ENCODE measurements around the gene CYP2J2. TPM values are rescaled to one million over a fixed set of nuclear protein-coding genes. Genes with fewer than 3 reads are reported as not detected.
A peak's percentile ranks its signal among the peaks of the same experiment; 100 is the strongest.

The CYP2J2 gene
- polyA plus RNA-seq, 1 experiment, result 0.04 TPM

DNA sequence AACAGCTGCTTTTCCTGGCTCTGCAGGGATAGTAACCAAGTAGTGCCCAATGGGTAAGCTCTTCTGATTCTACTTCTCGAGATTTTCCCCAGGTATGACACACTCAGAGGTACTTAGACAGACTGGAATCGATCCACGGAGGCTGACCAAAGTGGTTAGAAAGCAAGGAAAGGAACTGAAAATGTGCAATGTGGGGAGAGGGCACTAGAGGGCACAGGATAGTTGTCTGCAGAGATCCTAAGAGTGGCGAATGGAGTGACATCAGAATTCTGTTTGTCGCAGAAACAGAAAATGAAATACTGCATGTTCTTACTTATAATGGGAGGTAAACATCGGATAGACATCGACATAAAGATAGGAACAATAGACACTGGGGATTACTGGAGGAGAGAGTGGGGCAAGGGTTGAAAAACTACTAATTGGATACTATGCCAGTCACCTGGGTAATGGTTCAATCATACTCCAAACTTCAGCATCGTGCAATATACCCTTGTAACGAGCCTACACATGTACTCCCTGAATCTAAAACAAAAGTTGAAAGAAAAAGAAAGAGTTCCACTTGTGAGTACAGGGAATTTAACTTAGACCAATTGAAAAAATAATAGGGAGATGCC is 23.3 kb downstream of the CYP2J2 start:
- Histone ChIP-seq H3K36me3 (ENCODE audit: control insufficient read depth, insufficient read depth, low read length) (no peaks in the 10 kb centered on the region), H3K27me3 (ENCODE audit: control insufficient read depth, insufficient read depth, low read length) (no peaks in the 10 kb centered on the region), H3K4me3 (ENCODE audit: low read depth, low read length) (no peak overlapping the region)
- TF ChIP-seq, protein P1, sequence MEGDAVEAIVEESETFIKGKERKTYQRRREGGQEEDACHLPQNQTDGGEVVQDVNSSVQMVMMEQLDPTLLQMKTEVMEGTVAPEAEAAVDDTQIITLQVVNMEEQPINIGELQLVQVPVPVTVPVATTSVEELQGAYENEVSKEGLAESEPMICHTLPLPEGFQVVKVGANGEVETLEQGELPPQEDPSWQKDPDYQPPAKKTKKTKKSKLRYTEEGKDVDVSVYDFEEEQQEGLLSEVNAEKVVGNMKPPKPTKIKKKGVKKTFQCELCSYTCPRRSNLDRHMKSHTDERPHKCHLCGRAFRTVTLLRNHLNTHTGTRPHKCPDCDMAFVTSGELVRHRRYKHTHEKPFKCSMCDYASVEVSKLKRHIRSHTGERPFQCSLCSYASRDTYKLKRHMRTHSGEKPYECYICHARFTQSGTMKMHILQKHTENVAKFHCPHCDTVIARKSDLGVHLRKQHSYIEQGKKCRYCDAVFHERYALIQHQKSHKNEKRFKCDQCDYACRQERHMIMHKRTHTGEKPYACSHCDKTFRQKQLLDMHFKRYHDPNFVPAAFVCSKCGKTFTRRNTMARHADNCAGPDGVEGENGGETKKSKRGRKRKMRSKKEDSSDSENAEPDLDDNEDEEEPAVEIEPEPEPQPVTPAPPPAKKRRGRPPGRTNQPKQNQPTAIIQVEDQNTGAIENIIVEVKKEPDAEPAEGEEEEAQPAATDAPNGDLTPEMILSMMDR (IDR thresholded peaks at IDR 0.05; ENCODE audit: insufficient read depth, low read depth, low read length), result peak; percentile 43
- CTCF ChIA-PET, result interaction anchor here (0.8 to 1.7 kb wide), 3 partner anchors 10 to 38 kb away, joined by 3 to 7 read pairs (median 5); no protein-coding TSS in a partner anchor
- DNase-seq (ENCODE audit: low read depth), result no peak
- POLR2A ChIA-PET, result no interaction called here

DNA sequence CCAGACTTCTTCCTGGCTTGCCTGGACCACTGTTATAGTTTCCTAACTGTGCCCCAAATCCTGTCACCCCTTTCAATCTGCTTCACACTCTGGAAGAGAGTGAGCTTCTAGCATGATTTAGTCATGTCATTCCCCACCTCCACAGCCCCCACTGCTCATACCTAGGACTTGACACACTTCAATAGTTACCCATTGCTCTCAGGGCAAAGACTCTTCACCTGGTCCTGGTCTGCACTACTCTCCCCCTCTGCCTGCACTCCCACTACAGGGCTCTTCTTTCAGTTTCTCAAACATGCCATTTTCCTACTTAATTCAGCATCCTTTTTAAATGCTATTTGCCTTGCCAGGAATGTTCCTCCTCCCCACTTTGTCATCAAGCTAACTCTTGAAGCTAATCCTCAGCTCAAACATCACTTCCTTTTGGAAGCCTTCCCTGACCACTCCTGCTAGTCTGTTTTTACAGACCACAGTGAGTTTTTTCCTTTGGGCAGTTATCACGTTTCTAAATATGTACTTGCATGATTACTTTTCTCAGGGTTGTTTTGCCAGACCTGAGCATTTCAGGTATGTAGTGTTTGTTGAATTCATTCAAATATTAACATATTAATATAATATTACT is 24.7 kb downstream of the CYP2J2 start:
- POLR2A ChIA-PET, result no interaction called here
- TF ChIP-seq, protein P1 (IDR thresholded peaks at IDR 0.05; ENCODE audit: insufficient read depth, low read depth, low read length), result no peak
- Histone ChIP-seq H3K27me3 (ENCODE audit: control insufficient read depth, insufficient read depth, low read length) (no peaks in the 10 kb centered on the region), H3K4me3 (ENCODE audit: low read depth, low read length) (no peak overlapping the region), H3K36me3 (ENCODE audit: control insufficient read depth, insufficient read depth, low read length) (no peaks in the 10 kb centered on the region)
- no peak for DNase-seq (ENCODE audit: low read depth)
- CTCF ChIA-PET, result interaction anchor here (1.3 kb wide), 1 partner anchor 46 kb away, joined by 3 read pairs; no protein-coding TSS in a partner anchor

DNA sequence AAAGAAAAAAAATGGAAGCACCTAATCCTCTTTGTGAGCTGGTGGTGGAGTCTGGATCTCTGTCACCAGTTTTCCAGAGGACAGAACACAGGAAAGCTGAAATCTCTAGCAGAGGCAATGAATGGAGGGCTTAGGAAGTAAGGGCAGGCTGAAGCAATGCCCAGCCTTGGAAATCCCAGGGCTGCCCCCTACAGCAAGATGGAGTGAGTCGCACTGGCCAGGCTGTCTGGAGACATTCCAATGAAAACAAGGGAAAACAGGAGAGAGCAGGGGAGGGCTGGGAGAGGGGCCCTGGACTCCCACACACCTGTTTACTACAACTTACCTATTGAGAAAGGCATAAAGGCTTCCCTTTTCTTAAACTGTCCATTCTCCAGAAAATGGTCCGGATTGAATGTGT is 25.9 kb downstream of the CYP2J2 start:
- H3K4me3 ChIP-seq (ENCODE audit: low read depth, low read length), result no peak overlapping the region
- no peaks in the 10 kb centered on the region for H3K27me3 ChIP-seq (ENCODE audit: control insufficient read depth, insufficient read depth, low read length)
- TF ChIP-seq, protein P1 (IDR thresholded peaks at IDR 0.05; ENCODE audit: insufficient read depth, low read depth, low read length), result no peak
- DNase-seq (ENCODE audit: low read depth), result no peak
- H3K36me3 ChIP-seq (ENCODE audit: control insufficient read depth, insufficient read depth, low read length), result no peaks in the 10 kb centered on the region
- POLR2A ChIA-PET, result no interaction called here
- CTCF ChIA-PET, result no interaction called here

DNA sequence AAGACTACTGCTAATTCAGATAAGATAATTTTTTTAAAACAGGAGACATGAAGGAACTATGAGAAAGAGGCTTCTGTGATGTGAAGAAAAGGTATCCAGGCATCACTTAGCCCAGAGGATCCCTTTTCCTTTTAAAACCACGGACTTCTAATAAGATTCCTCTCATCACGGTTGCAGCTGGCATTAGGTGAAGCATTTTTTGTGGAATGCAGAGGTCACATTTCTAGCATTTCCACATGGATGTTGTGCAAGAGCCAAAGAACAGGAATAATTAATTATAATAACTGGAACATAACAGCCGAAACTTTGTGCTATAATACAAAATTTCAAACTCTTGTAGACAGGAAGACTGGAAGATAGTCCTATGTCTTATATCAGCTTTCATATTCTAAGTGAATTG is 27.6 kb downstream of the CYP2J2 start:
- no peak overlapping the region for H3K4me3 ChIP-seq (ENCODE audit: low read depth, low read length)
- no peak for DNase-seq (ENCODE audit: low read depth)
- ChIA-PET CTCF (no interaction called here), POLR2A (no interaction called here)
- H3K36me3 ChIP-seq (ENCODE audit: control insufficient read depth, insufficient read depth, low read length), result no peaks in the 10 kb centered on the region
- H3K27me3 ChIP-seq (ENCODE audit: control insufficient read depth, insufficient read depth, low read length), result no peaks in the 10 kb centered on the region
- TF ChIP-seq, protein P1 (IDR thresholded peaks at IDR 0.05; ENCODE audit: insufficient read depth, low read depth, low read length), result no peak

DNA sequence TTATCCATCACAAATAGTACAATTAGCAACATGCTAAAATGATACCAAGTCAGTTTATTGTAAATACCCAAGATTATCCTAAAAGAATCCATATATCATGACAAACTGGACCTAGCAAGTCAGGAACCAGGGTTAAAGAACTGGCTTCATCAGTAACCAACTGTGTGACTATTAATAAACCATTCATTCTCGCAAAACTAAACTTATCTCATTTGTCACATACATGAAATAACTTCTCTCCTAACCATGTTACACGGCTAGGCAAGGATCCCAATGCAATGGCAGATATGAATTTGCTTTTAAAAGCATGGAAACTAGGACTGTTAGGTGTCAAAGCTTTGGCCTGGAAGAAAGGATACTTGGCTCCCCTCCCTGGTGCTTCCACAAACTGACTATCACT is 29.4 kb downstream of the CYP2J2 start:
- CTCF ChIA-PET, result interaction anchor here (0.5 kb wide), 1 partner anchor 30 kb away, joined by 4 read pairs; no protein-coding TSS in a partner anchor
- DNase-seq (ENCODE audit: low read depth), result no peak
- POLR2A ChIA-PET, result no interaction called here
- H3K4me3 ChIP-seq (ENCODE audit: low read depth, low read length), result no peak overlapping the region
- TF ChIP-seq, protein P1 (IDR thresholded peaks at IDR 0.05; ENCODE audit: insufficient read depth, low read depth, low read length), result no peak
- H3K36me3 ChIP-seq (ENCODE audit: control insufficient read depth, insufficient read depth, low read length), result no peaks in the 10 kb centered on the region
- H3K27me3 ChIP-seq (ENCODE audit: control insufficient read depth, insufficient read depth, low read length), result no peaks in the 10 kb centered on the region

All from BJ (cell line).